Measurements from ENCODE around the gene EFL1.

Gene EFL1

DNA sequence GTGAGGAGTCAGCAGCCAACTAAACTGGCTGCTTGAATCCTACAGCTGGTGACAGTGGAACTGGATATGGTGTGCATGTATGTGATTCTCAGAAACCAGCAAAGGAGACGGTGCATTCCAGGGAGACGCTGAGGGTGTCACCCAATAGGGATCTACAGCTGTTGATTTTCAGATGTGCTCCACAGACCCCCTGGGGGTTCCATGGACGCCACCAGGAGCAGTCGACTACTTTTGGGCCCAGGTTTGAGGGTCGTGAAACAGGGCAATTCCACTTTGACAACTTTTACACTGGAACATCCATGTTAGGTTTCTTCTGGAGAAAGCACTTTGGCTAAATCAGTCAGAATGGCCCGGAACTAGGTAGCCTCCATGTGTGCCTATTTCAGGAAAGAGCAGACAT, 145.2 kb downstream of the EFL1 start:
- no peaks in the 10 kb centered on the region for H3K79me1 ChIP-seq (replicated peaks; ENCODE audit: low read length, poor library complexity, severe bottlenecking)
- H2BK5ac ChIP-seq (ENCODE audit: low read depth, low read length, poor library complexity, severe bottlenecking), result no peak overlapping the region
- no peak overlapping the region for H3K14ac ChIP-seq (ENCODE audit: low read length in 2 of 2)
- no peak overlapping the region for H2AFZ ChIP-seq (ENCODE audit: low read depth, low read length)
- no peak overlapping the region for H2BK12ac ChIP-seq (ENCODE audit: low read length in 2 of 2)
- H3K23ac ChIP-seq (ENCODE audit: low read length in 2 of 2), result no peak overlapping the region
- no peak overlapping the region for H4K91ac ChIP-seq (ENCODE audit: low read length)
- H3K9me3 ChIP-seq (ENCODE audit: control insufficient read depth, low read length), result no peaks in the 10 kb centered on the region
- H4K8ac ChIP-seq (ENCODE audit: low read length), result no peak overlapping the region
- H2BK120ac ChIP-seq (ENCODE audit: low read depth, low read length), result no peak overlapping the region
- no peak overlapping the region for H3K4ac ChIP-seq (ENCODE audit: low read depth in 1 of 2, low read length in 2 of 2)
- H3K27ac ChIP-seq (ENCODE audit: low read length, poor library complexity, severe bottlenecking), result no peak overlapping the region
- peaks cover 0 to 11% of the 10 kb centered on the region in 2 experiments for H3K36me3 ChIP-seq (ENCODE audit: control insufficient read depth in 1 of 2, insufficient read depth in 2 of 2, low read depth in 1 of 2, low read length in 2 of 2)
- H3K27me3 ChIP-seq (ENCODE audit: control insufficient read depth in 1 of 2, insufficient read depth in 1 of 2, low read length in 2 of 2), result no peaks in the 10 kb centered on the region
- no peak for DNase-seq
- no peak overlapping the region for H2AK5ac ChIP-seq (ENCODE audit: low read length, severe bottlenecking)
- H3K4me3 ChIP-seq (ENCODE audit: insufficient read depth in 1 of 2, low read depth in 1 of 2, low read length in 2 of 2), result no peak overlapping the region
- WGBS, result 84% methylated on average over 6 of the region's 6 CpGs
- H3K4me1 ChIP-seq (ENCODE audit: control insufficient read depth, insufficient read depth, low read depth, low read length), result no peaks in the 10 kb centered on the region
- H3K9ac ChIP-seq (ENCODE audit: low read length), result no peak overlapping the region
- no peak overlapping the region for H2BK15ac ChIP-seq (ENCODE audit: low read depth, poor library complexity, severe bottlenecking)
- H3K18ac ChIP-seq (ENCODE audit: low read depth in 1 of 2, low read length in 2 of 2), result no peak overlapping the region
- no peak overlapping the region for H3K4me2 ChIP-seq (ENCODE audit: low read length, poor library complexity, severe bottlenecking)

DNA sequence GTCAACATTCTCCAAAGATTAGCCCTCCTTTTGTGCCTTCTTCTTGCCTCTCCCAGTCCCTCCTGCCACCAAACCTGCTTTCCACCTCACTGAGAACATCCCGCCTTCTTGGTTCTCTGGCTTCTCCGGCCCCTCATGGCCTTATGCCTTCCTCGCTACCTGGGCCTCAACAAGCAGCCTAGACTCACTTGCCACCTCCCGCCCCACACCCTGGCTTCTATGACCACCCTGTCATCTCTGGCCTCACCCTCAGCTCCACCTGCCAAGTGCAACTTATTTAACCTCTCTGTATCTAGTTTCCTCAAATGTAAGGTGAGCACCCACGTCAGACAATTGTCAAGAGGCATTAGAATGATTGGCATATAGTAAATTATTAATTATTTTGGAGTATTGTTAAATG, 147.9 kb downstream of the EFL1 start:
- Histone ChIP-seq H3K14ac (ENCODE audit: low read length in 2 of 2) (no peak overlapping the region), H4K91ac (ENCODE audit: low read length) (no peak overlapping the region), H3K9me3 (ENCODE audit: control insufficient read depth, low read length) (no peaks in the 10 kb centered on the region), H3K27ac (ENCODE audit: low read length, poor library complexity, severe bottlenecking) (no peak overlapping the region), H3K18ac (ENCODE audit: low read depth in 1 of 2, low read length in 2 of 2) (no peak overlapping the region), H2BK120ac (ENCODE audit: low read depth, low read length) (no peak overlapping the region), H2BK5ac (ENCODE audit: low read depth, low read length, poor library complexity, severe bottlenecking) (no peak overlapping the region), H3K4ac (ENCODE audit: low read depth in 1 of 2, low read length in 2 of 2) (no peak overlapping the region), H3K9ac (ENCODE audit: low read length) (no peak overlapping the region), H3K4me1 (ENCODE audit: control insufficient read depth, insufficient read depth, low read depth, low read length) (no peaks in the 10 kb centered on the region), H2AK5ac (ENCODE audit: low read length, severe bottlenecking) (no peak overlapping the region), H2BK12ac (ENCODE audit: low read length in 2 of 2) (no peak overlapping the region), H3K27me3 (ENCODE audit: control insufficient read depth in 1 of 2, insufficient read depth in 1 of 2, low read length in 2 of 2) (no peaks in the 10 kb centered on the region), H3K4me3 (ENCODE audit: insufficient read depth in 1 of 2, low read depth in 1 of 2, low read length in 2 of 2) (no peak overlapping the region), H3K79me1 (replicated peaks; ENCODE audit: low read length, poor library complexity, severe bottlenecking) (no peaks in the 10 kb centered on the region), H2AFZ (ENCODE audit: low read depth, low read length) (no peak overlapping the region), H3K36me3 (ENCODE audit: control insufficient read depth in 1 of 2, insufficient read depth in 2 of 2, low read depth in 1 of 2, low read length in 2 of 2) (peaks cover 0 to 11% of the 10 kb centered on the region in 2 experiments), H4K8ac (ENCODE audit: low read length) (no peak overlapping the region), H3K23ac (ENCODE audit: low read length in 2 of 2) (no peak overlapping the region), H2BK15ac (ENCODE audit: low read depth, poor library complexity, severe bottlenecking) (no peak overlapping the region), H3K4me2 (ENCODE audit: low read length, poor library complexity, severe bottlenecking) (no peak overlapping the region)
- no peak for DNase-seq
- 93% methylated on average over 5 of the region's 5 CpGs for WGBS

DNA sequence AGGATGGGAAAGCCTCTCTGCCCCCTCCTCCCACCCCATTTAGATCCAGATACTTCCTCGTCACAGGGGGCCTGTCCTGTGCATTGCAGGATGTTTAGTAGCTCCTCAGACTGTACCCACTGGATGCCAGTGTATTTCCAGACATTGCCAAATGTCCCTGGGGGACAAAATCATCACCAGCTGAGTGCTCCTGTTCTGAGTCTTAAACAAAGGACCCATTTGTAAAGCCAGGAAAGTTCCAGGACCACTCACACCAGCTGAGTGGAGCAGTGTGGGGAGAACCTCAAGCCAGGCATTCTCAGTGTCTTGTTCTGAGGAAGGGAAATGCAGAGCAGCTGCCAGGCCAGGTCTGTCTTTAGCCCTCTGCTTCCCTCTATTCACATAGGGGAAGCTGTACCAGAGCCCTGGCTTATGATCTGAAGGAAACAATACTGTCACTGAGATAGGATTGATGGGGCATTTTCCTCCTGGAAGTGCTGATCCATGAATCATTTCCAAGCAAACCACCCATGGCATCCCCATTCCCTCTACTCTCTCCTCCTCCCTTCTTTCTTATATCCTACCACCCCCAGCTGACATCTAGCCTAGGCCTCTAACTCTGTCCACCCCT, 149.3 kb downstream of the EFL1 start:
- Histone ChIP-seq H2AK5ac (ENCODE audit: low read length, severe bottlenecking) (no peak overlapping the region), H2BK15ac (ENCODE audit: low read depth, poor library complexity, severe bottlenecking) (no peak overlapping the region), H3K4me1 (ENCODE audit: control insufficient read depth, insufficient read depth, low read depth, low read length) (no peaks in the 10 kb centered on the region), H4K91ac (ENCODE audit: low read length) (no peak overlapping the region), H3K9ac (ENCODE audit: low read length) (no peak overlapping the region), H3K23ac (ENCODE audit: low read length in 2 of 2) (no peak overlapping the region), H4K8ac (ENCODE audit: low read length) (peak overlapping the region; percentile 45), H3K9me3 (ENCODE audit: control insufficient read depth, low read length) (no peaks in the 10 kb centered on the region), H3K14ac (ENCODE audit: low read length in 2 of 2) (no peak overlapping the region), H2AFZ (ENCODE audit: low read depth, low read length) (no peak overlapping the region), H2BK120ac (ENCODE audit: low read depth, low read length) (no peak overlapping the region), H3K27me3 (ENCODE audit: control insufficient read depth in 1 of 2, insufficient read depth in 1 of 2, low read length in 2 of 2) (no peaks in the 10 kb centered on the region), H2BK5ac (ENCODE audit: low read depth, low read length, poor library complexity, severe bottlenecking) (no peak overlapping the region), H3K36me3 (ENCODE audit: control insufficient read depth in 1 of 2, insufficient read depth in 2 of 2, low read depth in 1 of 2, low read length in 2 of 2) (peaks cover 0 to 7% of the 10 kb centered on the region in 2 experiments), H3K18ac (ENCODE audit: low read depth in 1 of 2, low read length in 2 of 2) (no peak overlapping the region), H3K27ac (ENCODE audit: low read length, poor library complexity, severe bottlenecking) (no peak overlapping the region), H3K4me2 (ENCODE audit: low read length, poor library complexity, severe bottlenecking) (no peak overlapping the region), H3K4ac (ENCODE audit: low read depth in 1 of 2, low read length in 2 of 2) (no peak overlapping the region), H3K4me3 (ENCODE audit: insufficient read depth in 1 of 2, low read depth in 1 of 2, low read length in 2 of 2) (no peak overlapping the region), H3K79me1 (replicated peaks; ENCODE audit: low read length, poor library complexity, severe bottlenecking) (no peaks in the 10 kb centered on the region), H2BK12ac (ENCODE audit: low read length in 2 of 2) (no peak overlapping the region)
- no peak for DNase-seq
- WGBS, result 88% methylated on average over 1 of the region's 1 CpG

DNA sequence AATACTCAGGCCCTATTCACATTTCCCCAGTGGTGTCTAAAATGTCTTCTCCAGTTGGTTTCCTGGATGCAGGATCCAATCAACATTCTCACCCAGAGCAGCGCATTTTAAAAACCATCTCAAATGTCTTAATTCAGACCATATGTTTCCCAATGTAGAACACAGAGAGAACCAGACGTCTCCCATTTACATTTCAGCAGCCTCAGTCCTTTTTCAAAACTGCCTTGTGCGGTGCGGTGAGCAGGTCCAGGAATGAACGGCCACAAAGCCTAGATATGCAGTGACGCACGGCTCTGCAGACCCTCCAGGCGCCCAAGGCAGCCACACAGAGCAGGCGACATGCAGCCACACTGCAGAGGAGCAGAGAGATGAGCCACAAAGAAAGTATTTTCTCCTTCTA, 150.6 kb downstream of the EFL1 start:
- Histone ChIP-seq H3K4me2 (ENCODE audit: low read length, poor library complexity, severe bottlenecking) (no peak overlapping the region), H3K79me1 (replicated peaks; ENCODE audit: low read length, poor library complexity, severe bottlenecking) (no peaks in the 10 kb centered on the region), H2BK15ac (ENCODE audit: low read depth, poor library complexity, severe bottlenecking) (no peak overlapping the region), H3K27ac (ENCODE audit: low read length, poor library complexity, severe bottlenecking) (no peak overlapping the region), H3K4me1 (ENCODE audit: control insufficient read depth, insufficient read depth, low read depth, low read length) (no peaks in the 10 kb centered on the region), H4K91ac (ENCODE audit: low read length) (no peak overlapping the region), H3K23ac (ENCODE audit: low read length in 2 of 2) (no peak overlapping the region), H3K9me3 (ENCODE audit: control insufficient read depth, low read length) (no peaks in the 10 kb centered on the region), H3K9ac (ENCODE audit: low read length) (no peak overlapping the region), H3K4ac (ENCODE audit: low read depth in 1 of 2, low read length in 2 of 2) (no peak overlapping the region), H3K27me3 (ENCODE audit: control insufficient read depth in 1 of 2, insufficient read depth in 1 of 2, low read length in 2 of 2) (no peaks in the 10 kb centered on the region), H2BK12ac (ENCODE audit: low read length in 2 of 2) (peak overlapping the region in 1 of 2 experiments; percentile 11), H4K8ac (ENCODE audit: low read length) (no peak overlapping the region), H2BK120ac (ENCODE audit: low read depth, low read length) (no peak overlapping the region), H3K14ac (ENCODE audit: low read length in 2 of 2) (no peak overlapping the region), H2BK5ac (ENCODE audit: low read depth, low read length, poor library complexity, severe bottlenecking) (no peak overlapping the region), H3K36me3 (ENCODE audit: control insufficient read depth in 1 of 2, insufficient read depth in 2 of 2, low read depth in 1 of 2, low read length in 2 of 2) (no peaks in the 10 kb centered on the region), H2AK5ac (ENCODE audit: low read length, severe bottlenecking) (no peak overlapping the region), H2AFZ (ENCODE audit: low read depth, low read length) (no peak overlapping the region), H3K4me3 (ENCODE audit: insufficient read depth in 1 of 2, low read depth in 1 of 2, low read length in 2 of 2) (no peak overlapping the region), H3K18ac (ENCODE audit: low read depth in 1 of 2, low read length in 2 of 2) (no peak overlapping the region)
- DNase-seq, result no peak
- WGBS, result 94% methylated on average over 9 of the region's 9 CpGs
